A549 treated with CORT108297 at 1 μM for 4 hours (cell line): ENCODE measurements around the gene SPRTN. TPM values are rescaled to one million over a fixed set of nuclear protein-coding genes. Genes with fewer than 3 reads are reported as not detected.

Experiments
- total RNA-seq: library from RNA; stranded (reverse); fragments of 200-300 nt; extraction: Qiagen RNA extraction; gene quantifications from 5 replicates; pipeline ENCODE4 v1.2.3, GENCODE V29; 2022

Gene SPRTN
- 11.4 to 13.8 TPM (median 12.4 TPM) in 5 replicates for total RNA-seq

GRCh38 chr1:231338270-231339128 is at the start of gene SPRTN:
SPRTN (plus strand) TSS chr1:231338293; CDS start chr1:231338384, 91 bp downstream.

GRCh38 chr1:231337472-231338269 is 422 bp upstream of the SPRTN start, which contains the start of gene EXOC8:
EXOC8 (minus strand) TSS chr1:231337852; CDS start chr1:231337745, 107 bp downstream.

Other genes starting within 250 kb of the SPRTN start
- 0.14 to 0.25 TPM (median 0.20 TPM) in 5 replicates for gene TRIM67, start 176.2 kb upstream of the SPRTN start, total RNA-seq
- gene GNPAT, start 97.1 kb upstream of the SPRTN start, total RNA-seq: 35.3 to 42.8 TPM (median 36.7 TPM) in 5 replicates
- 7.0 to 9.1 TPM (median 7.7 TPM) in 5 replicates for gene EXOC8, start 441 bp upstream of the SPRTN start, total RNA-seq
- 44.0 to 57.8 TPM (median 54.2 TPM) in 5 replicates for gene EGLN1, start 84.0 kb downstream of the SPRTN start, total RNA-seq
- 31.7 to 49.4 TPM (median 38.1 TPM) in 5 replicates for gene TSNAX, start 190.4 kb downstream of the SPRTN start, total RNA-seq